ENCODE results near the gene STX5. TPM values are rescaled to one million over a fixed set of nuclear protein-coding genes. Genes with fewer than 3 reads are reported as not detected.

The STX5 gene
- total and polyA plus RNA-seq, 9 of the 15 experiments (the other 6 are each of a cell fraction or from before 2014, with no cell fraction given): 2.8 to 28.6 (median 23.7) TPM

GRCh38 chr11:62839050-62839945 lies 7.4 kb upstream of the STX5 start, which contains the start of gene WDR74 (continued):
- TF ChIP-seq CHAMP1 (IDR thresholded peaks at IDR 0.05) (no peak), MYNN (IDR thresholded peaks at IDR 0.05) (no peak), MYNN (CRISPR knock-in tag; IDR thresholded peaks at IDR 0.05) (no peak), CREB3 (tag; conservative IDR thresholded peaks at IDR 0.05; ENCODE audit: low read depth) (no peak), POU5F1 (IDR thresholded peaks at IDR 0.05; ENCODE audit: borderline replicate concordance, low read depth, low read length, partially characterized antibody) (peak; percentile 47), ZNF79 (CRISPR knock-in tag; IDR thresholded peaks at IDR 0.05; ENCODE audit: low read depth) (no peak), NR4A1 (CRISPR knock-in tag; IDR thresholded peaks at IDR 0.05) (no peak), NR4A1 (tag; IDR thresholded peaks at IDR 0.05) (0 out of 2 replicates have a peak, but pooled peaks have one; percentile 36), NFATC3 (IDR thresholded peaks at IDR 0.05) (0 out of 2 replicates have a peak, but pooled peaks have one; percentile 27), CHCHD3 (CRISPR knock-in tag; IDR thresholded peaks at IDR 0.05) (peak; percentile 49; the same call in 1 of the 2 replicates), NFIX (CRISPR knock-in tag; IDR thresholded peaks at IDR 0.05; ENCODE audit: low read depth) (no peak), SP1 (CRISPR knock-in tag; IDR thresholded peaks at IDR 0.05) (peak; percentile 80), NCOA1 (IDR thresholded peaks at IDR 0.05; ENCODE audit: low read depth) (no peak), TEAD4 (IDR thresholded peaks at IDR 0.05; ENCODE audit: low read length) (no peak), TEAD4 (CRISPR knock-in tag; IDR thresholded peaks at IDR 0.05; ENCODE audit: borderline replicate concordance) (no peak), PTRF (tag; IDR thresholded peaks at IDR 0.05) (no peak), ETS2 (tag; IDR thresholded peaks at IDR 0.05; ENCODE audit: borderline replicate concordance, poor library complexity, severe bottlenecking) (no peak), KDM2B (CRISPR knock-in tag; IDR thresholded peaks at IDR 0.05) (no peak; the same call in 1 of the 2 replicates), CAMTA2 (CRISPR knock-in tag; conservative IDR thresholded peaks at IDR 0.05) (0 out of 2 replicates have a peak, but pooled peaks have one; percentile 9), JUND (IDR thresholded peaks at IDR 0.05; ENCODE audit: borderline replicate concordance, low read depth, low read length) (peak; percentile 72), JUND (tag; IDR thresholded peaks at IDR 0.05; ENCODE audit: borderline replicate concordance, low read depth, low read length) (peak; percentile 38; the same call in 1 of the 3 replicates), ZHX1 (conservative IDR thresholded peaks at IDR 0.05; ENCODE audit: low read length) (0 out of 2 replicates have a peak, but pooled peaks have one; percentile 40), KDM5B (IDR thresholded peaks at IDR 0.05; ENCODE audit: insufficient replicate concordance, low read depth, low read length) (peak; percentile 88)

Data from K562 (cell line).